ENCODE measurements around the gene HK1.
"Not testable (repeated sequence)": the region's sequence is repeated elsewhere in the genome, so short reads cannot be mapped to it uniquely, and the experiment has no call there.

HK1 gene

DNA sequence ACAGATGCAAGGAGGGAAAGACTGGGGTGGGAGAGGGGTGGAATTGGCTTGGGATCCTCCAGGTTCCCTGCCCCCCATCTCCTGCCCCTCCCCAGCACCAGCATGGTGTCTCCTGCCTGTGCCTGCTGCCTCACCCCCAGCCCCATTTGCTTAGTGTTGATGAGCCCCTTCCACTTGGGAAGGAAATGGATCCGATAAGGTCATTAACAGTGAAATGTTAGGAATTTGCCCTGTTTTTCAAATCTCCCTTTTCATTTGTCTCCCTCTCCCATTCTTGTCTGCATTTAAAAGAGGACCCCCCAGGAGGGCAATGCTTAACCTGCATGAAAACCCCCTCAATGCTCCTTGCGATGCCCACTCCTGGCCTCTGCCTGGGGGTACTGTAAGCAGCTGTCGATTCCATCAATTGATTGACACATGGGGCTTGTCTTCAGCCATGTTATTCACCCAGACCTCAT is 51.5 kb downstream of the HK1 start:
- DNase-seq, result no peak

- no peak for DNase-seq
Measured at GRCh38 chr10:69331161-69331560, 52.9 kb downstream of the HK1 start.

GRCh38 chr10:69332278-69333010 is 54.1 kb downstream of the HK1 start:
- no peak for DNase-seq

DNA sequence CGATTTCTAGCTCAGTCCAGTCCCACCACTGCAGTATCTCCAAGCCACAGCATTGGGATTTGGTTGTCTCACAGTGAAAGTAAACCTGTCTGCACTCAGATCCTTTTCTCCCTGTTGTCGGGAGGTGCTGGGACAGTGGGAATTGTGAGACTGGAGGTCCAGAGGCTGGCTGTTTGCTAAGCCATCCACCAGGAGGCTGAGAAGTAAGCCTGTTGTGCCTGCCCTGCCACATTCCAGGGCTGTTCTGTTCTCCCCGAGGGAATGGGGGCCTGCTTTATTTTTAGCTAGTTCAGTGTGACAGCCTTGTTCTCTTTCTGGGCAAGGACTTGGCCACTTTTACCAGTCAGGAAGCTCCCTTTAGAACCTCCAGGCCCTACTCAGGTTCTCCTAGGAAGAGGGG is 54.9 kb downstream of the HK1 start:
- no peak for DNase-seq

DNA sequence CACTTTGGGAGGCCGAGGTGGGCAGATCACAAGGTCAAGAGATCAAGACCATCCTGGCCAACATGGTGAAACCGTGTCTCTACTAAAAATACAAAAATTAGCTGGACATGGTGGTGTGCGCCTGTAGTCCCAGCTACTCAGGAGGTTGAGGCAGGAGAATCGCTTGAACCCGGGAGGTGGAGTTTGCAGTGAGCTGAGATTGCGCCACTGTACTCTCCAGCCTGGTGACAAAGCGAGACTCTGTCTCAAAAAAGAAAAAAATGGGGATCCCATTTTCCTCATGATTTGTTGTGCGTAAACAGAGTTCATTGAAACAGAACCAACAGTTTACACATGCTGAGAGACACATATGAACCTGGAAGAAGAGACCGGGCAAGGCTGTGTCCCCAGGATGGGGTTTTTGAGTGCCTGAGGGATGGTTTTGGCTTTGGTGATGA is 55.6 kb downstream of the HK1 start:
- not testable (repeated sequence) for DNase-seq

DNA sequence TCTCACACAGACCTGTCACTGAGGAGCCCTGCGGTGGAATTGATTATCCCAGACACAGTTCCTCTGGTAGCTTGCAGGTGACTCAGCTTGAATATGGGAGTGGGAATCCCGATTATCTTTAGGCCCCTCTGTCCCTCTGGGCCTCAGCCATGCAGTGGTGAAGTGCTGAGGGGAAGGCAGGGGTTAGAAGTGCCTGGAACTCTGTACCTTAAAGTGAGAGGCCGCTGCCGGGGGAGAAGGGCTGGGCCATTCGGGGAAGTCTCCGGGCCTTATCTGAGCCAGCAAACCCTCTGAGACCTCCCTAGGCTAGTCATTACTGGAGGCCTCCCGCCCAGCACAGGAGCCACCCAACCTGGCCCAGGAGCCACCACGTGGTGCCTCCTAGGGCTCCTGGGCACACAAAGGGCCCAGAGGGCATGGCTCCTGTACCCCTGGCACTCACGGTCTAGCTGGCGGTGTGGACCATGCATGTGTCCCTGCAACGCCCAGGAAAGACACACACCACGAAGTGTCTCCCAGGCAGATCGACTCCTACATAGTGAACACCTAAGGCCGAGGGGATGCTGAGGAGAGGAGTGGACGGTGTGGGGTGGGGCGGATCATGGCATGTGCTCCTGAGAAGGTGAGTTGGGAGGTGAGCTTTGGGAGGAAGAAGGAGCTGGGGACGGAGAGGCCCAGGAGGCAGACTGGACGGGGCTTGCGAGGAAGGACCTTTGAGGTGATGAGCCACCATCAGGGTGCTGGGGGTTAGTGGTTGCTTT is 56.2 kb downstream of the HK1 start:
- no peak for DNase-seq

GRCh38 chr10:69335063-69335587 is 56.8 kb downstream of the HK1 start:
- DNase-seq, result no peak

GRCh38 chr10:69335613-69336012 is 57.3 kb downstream of the HK1 start:
- DNase-seq, result no peak

DNA sequence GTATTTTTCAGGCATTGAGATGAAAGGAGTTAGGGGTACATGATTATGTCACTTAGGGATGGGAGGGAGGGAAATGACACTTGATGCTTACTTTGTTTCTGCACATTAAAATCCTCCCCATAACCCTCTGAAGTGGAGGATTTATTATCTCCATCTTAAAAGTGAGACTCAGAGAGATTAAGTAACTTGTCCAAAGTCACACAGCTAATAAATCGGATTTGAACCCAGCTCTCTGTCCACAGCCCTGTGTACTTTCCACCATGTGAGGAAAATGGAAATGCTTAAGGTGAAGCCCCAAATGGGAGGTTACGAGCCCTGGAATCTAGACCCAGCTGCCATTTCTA is 58.6 kb downstream of the HK1 start:
- DNase-seq, result no peak

DNA sequence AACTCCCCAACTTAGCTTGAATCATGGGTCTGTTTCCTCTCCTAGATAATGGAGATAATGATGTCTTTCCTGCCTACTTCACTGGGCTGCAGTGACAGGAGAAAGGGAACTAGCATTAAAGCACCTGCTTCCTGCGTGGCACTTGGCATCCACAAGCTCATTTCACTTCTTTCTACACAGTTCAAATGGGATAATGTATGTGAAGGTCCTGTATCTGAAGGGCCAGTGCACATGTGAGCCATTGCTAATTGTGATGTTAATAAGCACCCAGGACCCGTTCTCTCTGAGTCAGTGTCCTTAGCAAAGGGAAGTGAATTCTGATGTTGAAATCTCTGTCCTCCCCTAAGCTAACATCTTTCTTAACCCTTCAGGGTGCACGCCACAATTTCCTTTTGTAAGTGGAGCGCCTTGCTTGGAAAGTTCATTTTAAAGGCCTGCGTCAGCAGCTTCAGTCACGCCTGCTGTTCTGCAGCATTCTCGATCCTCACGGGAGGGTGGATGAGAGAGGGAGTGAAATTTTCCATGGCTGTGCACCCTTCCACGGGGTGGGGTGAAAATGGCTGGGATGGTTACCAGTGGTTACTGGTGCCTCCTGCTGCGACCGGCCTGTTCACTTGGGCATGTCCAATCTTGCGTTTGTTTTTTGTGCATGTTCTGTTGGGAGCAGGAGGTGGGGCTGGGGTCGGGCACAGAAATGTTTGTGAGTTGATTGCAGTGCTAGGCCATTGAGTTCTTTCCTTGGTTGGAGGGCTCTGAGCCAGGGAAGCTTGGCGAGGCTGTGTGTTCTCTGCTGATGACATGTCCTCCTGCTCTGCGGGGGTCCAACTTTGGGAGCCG is 59.2 kb downstream of the HK1 start:
- DNase-seq, result no peak

- DNase-seq, result no peak
Measured at GRCh38 chr10:69338133-69338456, 59.8 kb downstream of the HK1 start.

DNA sequence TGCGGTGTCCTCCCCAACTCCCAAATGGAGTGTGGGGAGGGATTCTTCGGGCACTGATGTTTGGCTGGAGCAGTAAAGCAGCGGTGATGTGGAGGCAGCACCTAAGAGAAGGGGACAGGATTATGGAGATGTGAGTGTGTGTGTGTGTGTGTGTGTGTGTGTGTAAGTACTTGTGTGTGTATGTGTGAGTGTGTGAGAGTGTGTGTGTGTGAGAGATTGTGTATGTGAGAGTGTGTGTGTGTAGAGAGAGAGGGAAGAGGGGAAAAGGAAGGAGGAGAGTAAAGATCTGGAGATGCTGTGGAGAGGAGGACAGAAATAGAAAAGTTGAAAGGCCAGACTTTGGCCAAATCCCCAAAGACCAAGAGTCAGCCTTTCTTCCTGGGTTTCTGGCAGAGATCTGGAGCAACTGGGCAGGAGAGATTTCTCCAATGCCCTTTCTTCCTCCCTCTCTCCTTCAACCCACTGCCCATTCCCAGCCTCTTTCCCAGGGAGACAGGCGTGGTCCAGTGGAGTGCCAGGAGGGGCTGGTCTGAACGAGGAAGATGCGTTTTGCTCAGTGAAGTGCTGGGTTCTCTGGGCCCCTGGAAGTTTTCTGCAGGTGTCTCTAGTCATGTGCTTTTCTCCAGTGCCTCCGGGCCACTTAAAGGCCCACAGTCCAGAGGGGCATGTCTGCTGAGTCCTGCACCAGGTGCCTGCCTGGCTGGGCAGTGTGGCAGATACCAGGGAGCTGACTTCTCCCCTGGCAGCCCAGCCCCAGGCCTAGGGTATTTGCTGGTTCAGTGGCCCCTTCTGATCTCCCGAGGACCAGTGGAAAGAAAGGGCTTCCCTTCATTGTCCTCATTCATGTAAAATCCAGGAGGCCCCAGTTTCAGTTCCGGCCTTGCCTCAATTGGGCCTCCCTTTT is 60.5 kb downstream of the HK1 start:
- no peak for DNase-seq

DNA sequence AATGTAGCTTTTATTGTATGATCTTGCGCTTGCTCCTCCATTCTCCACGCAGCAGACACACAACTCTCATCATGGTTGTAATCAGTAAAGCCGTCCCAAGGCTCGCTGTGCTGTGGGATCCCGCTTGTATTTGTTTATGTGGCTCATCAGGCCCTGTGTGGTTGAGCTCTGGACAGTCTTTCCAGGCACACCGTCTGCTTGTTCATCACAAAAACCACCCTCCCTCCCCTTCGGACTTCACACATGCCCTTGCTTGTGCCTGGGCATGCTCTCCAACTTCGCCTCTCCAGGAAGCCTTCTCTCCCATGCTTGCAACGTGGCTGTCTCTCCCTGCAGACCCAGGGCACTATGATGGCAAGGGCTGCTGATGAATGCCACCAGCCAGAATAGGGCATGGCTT is 62.4 kb downstream of the HK1 start:
- no peak for DNase-seq

GRCh38 chr10:69343905-69344304 is 65.6 kb downstream of the HK1 start:
- no peak for DNase-seq

DNA sequence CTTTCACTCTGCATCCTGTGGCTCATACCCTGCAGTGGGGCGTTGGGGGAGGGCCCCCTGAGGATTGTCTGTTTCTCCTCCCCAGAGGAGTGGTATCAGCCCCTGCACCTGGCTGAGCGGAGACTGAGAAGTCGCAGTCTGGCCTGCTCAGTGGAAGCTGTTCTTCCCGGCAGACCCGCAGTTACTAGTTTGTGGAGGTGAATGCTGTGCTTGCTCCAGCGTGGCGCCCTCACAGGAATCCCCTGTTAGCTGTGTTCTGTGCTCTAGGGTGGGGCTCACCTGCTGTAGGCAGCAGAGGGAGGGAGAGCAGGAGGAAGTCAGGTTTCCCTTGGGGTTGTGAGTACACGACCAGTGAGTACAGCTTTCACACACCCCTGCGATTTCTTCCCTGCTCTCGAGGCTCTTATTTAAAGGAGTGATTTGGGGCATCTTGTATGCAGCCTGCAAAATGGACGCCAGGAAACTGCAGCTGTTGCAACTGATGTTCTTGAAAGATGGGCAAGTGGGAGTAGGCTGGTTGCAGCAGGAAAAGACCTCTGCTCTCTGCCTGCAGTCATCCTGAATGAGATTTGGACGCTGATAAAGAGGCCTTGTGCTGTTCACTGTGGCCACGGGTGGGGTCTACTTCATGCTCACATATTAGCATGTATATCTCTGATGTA is 66.4 kb downstream of the HK1 start:
- DNase-seq, result no peak

DNA sequence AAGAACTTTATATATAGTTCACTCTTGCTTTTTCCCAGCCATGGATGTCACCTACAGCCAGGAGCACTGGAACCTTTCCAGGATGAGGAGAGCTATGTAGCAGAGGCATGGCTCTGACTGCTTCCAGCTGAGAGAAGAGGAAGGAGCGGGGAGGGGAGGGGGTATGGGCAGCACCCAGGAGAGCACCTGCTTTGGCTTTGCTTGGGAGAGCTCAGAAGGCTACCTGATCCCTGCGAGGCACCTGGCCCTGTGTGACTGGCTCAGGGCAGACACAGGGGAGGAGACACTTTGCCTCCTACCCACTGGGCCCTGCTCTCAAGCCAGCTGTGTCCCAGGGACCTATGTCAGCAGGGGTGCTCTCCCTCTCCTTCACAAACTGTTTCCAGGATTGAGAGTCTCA is 67.1 kb downstream of the HK1 start:
- no peak for DNase-seq

DNA sequence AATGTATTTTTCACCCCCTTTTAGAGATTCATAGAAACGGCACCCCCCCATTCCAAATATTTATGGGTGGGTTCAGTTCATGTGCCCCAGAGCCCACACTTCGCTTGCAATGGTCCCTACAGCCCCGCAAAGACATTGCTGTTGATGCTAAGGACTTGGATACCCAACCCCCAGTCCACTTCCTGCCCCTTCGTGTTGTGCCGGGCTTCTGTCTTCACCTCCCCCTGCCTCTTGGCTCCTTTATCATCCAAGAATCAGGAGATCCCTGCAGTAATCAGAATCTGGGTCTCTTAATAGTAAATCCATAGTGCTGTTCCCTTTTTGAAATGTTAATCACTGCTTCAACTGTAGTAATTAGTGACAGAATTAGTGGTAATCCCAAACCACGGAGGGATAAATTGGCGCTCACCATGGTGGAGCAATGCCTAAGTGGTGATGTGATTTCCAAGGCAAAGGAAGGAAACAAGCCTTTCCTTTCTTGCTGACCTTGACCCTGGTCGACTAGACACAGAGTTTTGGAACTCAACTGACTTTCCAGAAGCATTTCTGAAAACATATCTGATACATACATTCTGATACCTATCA is 67.7 kb downstream of the HK1 start:
- DNase-seq, result no peak

DNA sequence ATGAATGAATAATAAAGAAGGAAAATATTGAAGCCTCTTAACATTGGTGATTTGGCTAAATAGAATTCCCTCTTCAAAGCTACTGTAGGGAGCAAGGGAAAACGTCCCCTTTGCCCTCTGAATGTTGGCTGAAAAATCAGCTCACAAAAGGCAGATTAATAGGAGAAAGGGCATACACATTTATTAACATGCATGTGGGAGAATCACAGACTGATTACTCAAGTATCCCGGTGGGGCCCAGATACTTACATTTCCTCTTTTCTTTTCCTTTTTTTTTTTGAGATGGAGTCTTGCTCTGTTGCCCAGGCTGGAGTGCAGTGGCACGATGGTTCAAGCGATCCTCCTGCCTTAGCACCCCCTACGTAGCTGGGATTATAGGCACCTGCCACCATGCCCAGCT is 68.5 kb downstream of the HK1 start:
- no peak for DNase-seq

- no peak for DNase-seq
Measured at GRCh38 chr10:69348816-69349541, 70.7 kb downstream of the HK1 start.

- no peak for DNase-seq
Measured at GRCh38 chr10:69349542-69349888, 71.2 kb downstream of the HK1 start.

DNA sequence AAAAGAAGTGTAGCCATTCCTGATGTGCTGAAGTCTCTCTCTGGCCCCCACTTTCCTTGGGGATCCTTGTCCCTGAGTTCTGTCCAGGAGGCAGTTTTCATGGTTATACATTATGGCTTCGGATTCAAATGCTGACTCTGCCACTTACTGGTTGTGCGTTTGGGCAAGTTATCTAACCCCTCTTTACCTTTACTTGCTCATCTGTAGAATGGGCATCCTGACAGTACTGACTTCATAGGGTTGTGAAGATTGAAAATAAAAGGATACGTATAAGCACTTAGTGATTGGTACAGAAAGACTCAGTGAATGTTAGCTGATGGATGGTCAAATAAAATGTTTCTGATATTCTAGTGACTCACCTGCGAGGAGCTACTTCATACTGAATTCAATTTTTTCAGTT is 73.3 kb downstream of the HK1 start:
- no peak for DNase-seq

All from activated effector memory CD4-positive, alpha-beta T cell treated with Interleukin-2 at 50 U/mL for 16 hours (primary cell).